ENCODE measurements around the gene RNF222. TPM values are rescaled to one million over a fixed set of nuclear protein-coding genes. Genes with fewer than 3 reads are reported as not detected.

Gene RNF222
- total RNA-seq, 1 experiment from 2014 or later, result 0.09 TPM

DNA sequence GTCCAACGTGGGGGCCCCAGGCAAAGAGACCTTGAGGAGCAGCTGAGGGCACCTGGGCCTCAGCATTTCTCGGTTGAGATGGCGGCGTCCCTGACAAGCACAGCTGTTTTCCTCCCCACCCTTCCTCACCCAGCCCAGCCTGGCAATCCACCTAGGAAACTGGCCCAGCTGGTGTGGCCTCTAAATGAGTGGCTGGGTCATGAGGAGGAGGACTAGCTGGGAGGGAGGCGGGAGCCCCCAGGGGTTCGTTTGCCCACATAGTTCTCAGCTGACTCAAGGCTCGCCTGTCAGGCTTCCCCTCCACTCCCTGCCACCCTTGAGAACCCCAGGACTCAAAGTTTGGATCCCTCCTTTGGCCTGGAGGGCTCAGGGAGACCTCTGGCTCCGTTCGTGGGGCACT, 5.9 kb downstream of the RNF222 start:
- H3K4me1 ChIP-seq (ENCODE audit: insufficient read depth, low read length), result no peaks in the 10 kb centered on the region; the same call in 1 of the 2 replicates
- peaks cover 3% of the 10 kb centered on the region; the same call in 1 of the 2 replicates for H3K27me3 ChIP-seq (ENCODE audit: insufficient read depth, low read length)
- Mint-ChIP-seq H3K9me3 (no peaks in the 10 kb centered on the region), H3K4me3 (no peak overlapping the region), H3K4me1 (peaks cover 15% of the 10 kb centered on the region in 2 experiments), H3K36me3 (ENCODE audit: insufficient read depth in 1 of 3, low read depth in 3 of 3) (no peaks in the 10 kb centered on the region), H3K27me3 (ENCODE audit: low read depth) (peaks cover 14% of the 10 kb centered on the region), H3K27ac (no peak overlapping the region)
- no peak overlapping the region for H3K23ac ChIP-seq (ENCODE audit: insufficient read length, low read depth, low read length)
- H3K9ac ChIP-seq (ENCODE audit: extremely low read depth, insufficient read length, low read length), result no peak overlapping the region
- no peak overlapping the region for H2BK12ac ChIP-seq (ENCODE audit: insufficient read length, low read depth, low read length)
- H3K18ac ChIP-seq (ENCODE audit: insufficient read length, low read depth, low read length), result no peak overlapping the region
- no peaks in the 10 kb centered on the region for H4K20me1 ChIP-seq (ENCODE audit: control insufficient read depth, insufficient read depth, insufficient read length)
- no peak overlapping the region for H4K5ac ChIP-seq (ENCODE audit: insufficient read length, low read depth, low read length)
- no peak overlapping the region for H3K4ac ChIP-seq (ENCODE audit: low read depth, low read length)
- H4K8ac ChIP-seq (replicated peaks; ENCODE audit: insufficient read length, low read depth, low read length), result no peak overlapping the region
- H2BK120ac ChIP-seq (ENCODE audit: low read depth, low read length, poor library complexity, severe bottlenecking), result no peak overlapping the region
- WGBS (ENCODE audit: extremely low coverage, insufficient read length, low lambda C conversion rate), result no CpG with 5 or more reads among the region's 9 CpGs
- H2BK5ac ChIP-seq (ENCODE audit: insufficient read length, low read length), result no peak overlapping the region
- peak; percentile 58 for DNase-seq
- H3K79me2 ChIP-seq (ENCODE audit: insufficient read depth, low read length), result no peaks in the 10 kb centered on the region
- H3K14ac ChIP-seq (ENCODE audit: insufficient read depth, low read length), result no peak overlapping the region
- TF ChIP-seq, protein P1, sequence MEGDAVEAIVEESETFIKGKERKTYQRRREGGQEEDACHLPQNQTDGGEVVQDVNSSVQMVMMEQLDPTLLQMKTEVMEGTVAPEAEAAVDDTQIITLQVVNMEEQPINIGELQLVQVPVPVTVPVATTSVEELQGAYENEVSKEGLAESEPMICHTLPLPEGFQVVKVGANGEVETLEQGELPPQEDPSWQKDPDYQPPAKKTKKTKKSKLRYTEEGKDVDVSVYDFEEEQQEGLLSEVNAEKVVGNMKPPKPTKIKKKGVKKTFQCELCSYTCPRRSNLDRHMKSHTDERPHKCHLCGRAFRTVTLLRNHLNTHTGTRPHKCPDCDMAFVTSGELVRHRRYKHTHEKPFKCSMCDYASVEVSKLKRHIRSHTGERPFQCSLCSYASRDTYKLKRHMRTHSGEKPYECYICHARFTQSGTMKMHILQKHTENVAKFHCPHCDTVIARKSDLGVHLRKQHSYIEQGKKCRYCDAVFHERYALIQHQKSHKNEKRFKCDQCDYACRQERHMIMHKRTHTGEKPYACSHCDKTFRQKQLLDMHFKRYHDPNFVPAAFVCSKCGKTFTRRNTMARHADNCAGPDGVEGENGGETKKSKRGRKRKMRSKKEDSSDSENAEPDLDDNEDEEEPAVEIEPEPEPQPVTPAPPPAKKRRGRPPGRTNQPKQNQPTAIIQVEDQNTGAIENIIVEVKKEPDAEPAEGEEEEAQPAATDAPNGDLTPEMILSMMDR (conservative IDR thresholded peaks at IDR 0.05), result no peak
- no peak overlapping the region for H2AFZ ChIP-seq (ENCODE audit: low read length)
- no peak overlapping the region for H4K91ac ChIP-seq (ENCODE audit: insufficient read length, low read depth, low read length)
- no peak overlapping the region for H2BK15ac ChIP-seq (ENCODE audit: low read depth, low read length)
- H3K9me3 ChIP-seq (ENCODE audit: control insufficient read depth, low read depth, low read length), result no peaks in the 10 kb centered on the region
- H3K27ac ChIP-seq (ENCODE audit: insufficient read length, low read depth, low read length), result no peak overlapping the region
- H3K56ac ChIP-seq (ENCODE audit: insufficient read length, low read depth, low read length), result no peak overlapping the region
- no peaks in the 10 kb centered on the region for H3K79me1 ChIP-seq (ENCODE audit: insufficient read depth, low read depth, low read length, poor library complexity, severe bottlenecking)
- H2AK5ac ChIP-seq (ENCODE audit: insufficient read length, low read length), result no peak overlapping the region
- H2BK20ac ChIP-seq (ENCODE audit: low read depth, low read length, poor library complexity, severe bottlenecking), result no peak overlapping the region
- H3T11ph ChIP-seq (ENCODE audit: low read length), result no peak overlapping the region
- H3K4me2 ChIP-seq (ENCODE audit: insufficient read depth, insufficient read length, low read length), result no peak overlapping the region
- no peaks in the 10 kb centered on the region for H3K23me2 ChIP-seq (ENCODE audit: insufficient read length, low read depth, low read length, poor library complexity, severe bottlenecking)

Data from H9 (cell line).